Astrocyte (in vitro differentiated cells and primary cell): ENCODE data around the gene ERN1. TPM values are rescaled to one million over a fixed set of nuclear protein-coding genes. Genes with fewer than 3 reads are reported as not detected.

Experiments
- DNase-seq: peaks from one replicate; pipeline ENCODE4 v3.0.0-alpha.2; 2010; ENCODE audit warnings: low read depth
- FAIRE-seq: peaks from 2 replicates; lab custom pipeline; 2011; peaks lifted over from hg19 to GRCh38; lab: Jason Lieb, UNC
- H2AFZ ChIP-seq: 2 replicates; pipeline ENCODE4 v1.6.0; 2012; ENCODE audit warnings: low read depth, low read length, inconsistent platforms
- H3K27ac ChIP-seq: 2 replicates; pipeline ENCODE4 v1.5.1; 2011; ENCODE audit warnings: low read depth, low read length, inconsistent platforms
- H3K27me3 ChIP-seq: 2 replicates; pipeline ENCODE4 v1.6.0; 2011; ENCODE audit warnings: low read length, inconsistent platforms; ENCODE audit not compliant: insufficient read depth
- H3K36me3 ChIP-seq: 2 replicates; pipeline ENCODE4 v1.5.1; 2011; ENCODE audit warnings: low read length, inconsistent platforms; ENCODE audit not compliant: insufficient read depth
- H3K4me1 ChIP-seq: 2 replicates; pipeline ENCODE4 v1.5.1; 2011; ENCODE audit warnings: low read length, inconsistent platforms; ENCODE audit not compliant: insufficient read depth
- H3K4me2 ChIP-seq: 2 replicates; pipeline ENCODE4 v1.6.0; 2012; ENCODE audit warnings: low read length, inconsistent platforms
- H3K4me3 ChIP-seq: 2 replicates; pipeline ENCODE4 v1.5.1; 2011; ENCODE audit warnings: low read depth, mild to moderate bottlenecking, low read length, inconsistent platforms; ENCODE audit not compliant: insufficient read depth
- H3K79me2 ChIP-seq: 2 replicates; pipeline ENCODE4 v1.6.0; 2012; ENCODE audit warnings: mild to moderate bottlenecking, low read length, inconsistent platforms; ENCODE audit not compliant: insufficient read depth
- H3K9ac ChIP-seq: 2 replicates; pipeline ENCODE4 v1.6.0; 2012; ENCODE audit warnings: mild to moderate bottlenecking, low read length, inconsistent platforms
- H3K9me3 ChIP-seq: 2 replicates; pipeline ENCODE4 v1.5.1; 2012; ENCODE audit warnings: low read depth, mild to moderate bottlenecking, low read length, inconsistent platforms; ENCODE audit not compliant: insufficient read depth
- H4K20me1 ChIP-seq: 2 replicates; pipeline ENCODE4 v1.6.0; 2012; ENCODE audit warnings: low read length, inconsistent platforms; ENCODE audit not compliant: insufficient read depth
- H3K27ac Mint-ChIP-seq: one replicate; pipeline ENCODE4 v1.8.0; 2021; ENCODE audit warnings: mild to moderate bottlenecking, mixed read lengths; ENCODE audit not compliant: unreplicated experiment
- H3K27me3 Mint-ChIP-seq: one replicate; pipeline ENCODE4 v1.8.0; 2021; ENCODE audit warnings: low read depth, mixed read lengths; ENCODE audit not compliant: unreplicated experiment
- H3K36me3 Mint-ChIP-seq: one replicate; pipeline ENCODE4 v1.8.0; 2021; ENCODE audit warnings: low read depth, mixed read lengths; ENCODE audit not compliant: unreplicated experiment
- H3K4me1 Mint-ChIP-seq: one replicate; pipeline ENCODE4 v1.8.0; 2021; ENCODE audit warnings: low read depth, mixed read lengths; ENCODE audit not compliant: unreplicated experiment
- H3K4me3 Mint-ChIP-seq: one replicate; pipeline ENCODE4 v1.8.0; 2021; ENCODE audit warnings: mild to moderate bottlenecking, moderate library complexity, mixed read lengths; ENCODE audit not compliant: unreplicated experiment
- H3K9me3 Mint-ChIP-seq: one replicate; pipeline ENCODE4 v1.8.0; 2021; ENCODE audit warnings: mild to moderate bottlenecking, mixed read lengths; ENCODE audit not compliant: unreplicated experiment
- EZH2 ChIP-seq: IDR thresholded peaks from 2 replicates; pipeline ENCODE4 v1.6.1; 2012; ENCODE audit warnings: mild to moderate bottlenecking, low read length, inconsistent platforms; ENCODE audit not compliant: insufficient read depth
- total RNA-seq: library from RNA; stranded (reverse); gene quantifications from 2 replicates; pipeline ENCODE4 v1.2.1, GENCODE V29; 2021
- TF ChIP-seq, protein P1 (sequence below): IDR thresholded peaks from 2 replicates; pipeline ENCODE4 v1.5.1; 2011; ENCODE audit warnings: low read depth, mild to moderate bottlenecking, inconsistent platforms, low read length, moderate library complexity; ENCODE audit not compliant: insufficient read depth

ERN1 gene
- total RNA-seq, 1 donor from 2014 or later = 11.7 TPM

DNA sequence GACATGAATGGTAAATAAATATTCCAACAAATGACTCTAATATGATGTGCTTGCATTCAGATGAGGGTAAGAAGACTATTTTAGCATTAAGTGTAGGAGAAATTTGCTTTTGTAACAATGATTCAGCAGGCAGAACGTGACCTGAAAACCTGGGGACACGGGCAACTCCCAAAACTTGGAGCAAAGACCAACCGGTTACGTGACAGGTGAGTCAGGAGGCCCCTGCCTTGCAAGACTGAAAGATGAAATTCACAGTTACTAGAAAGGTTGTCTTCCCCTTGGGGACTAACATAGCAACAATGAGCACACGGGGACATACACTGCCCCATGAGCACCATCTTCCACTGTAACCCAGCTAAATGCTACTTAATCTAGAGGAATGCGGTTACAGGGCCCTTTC, 33.5 kb upstream of the ERN1 start:
- Mint-ChIP-seq H3K4me1 (peaks cover 15% of the 10 kb centered on the region), H3K27ac (no peak overlapping the region), H3K27me3 (no peaks in the 10 kb centered on the region), H3K36me3 (peaks cover 21% of the 10 kb centered on the region), H3K9me3 (no peaks in the 10 kb centered on the region), H3K4me3 (no peak overlapping the region)
- Histone ChIP-seq H3K4me3 (no peak overlapping the region), H3K36me3 (no peaks in the 10 kb centered on the region), H2AFZ (no peak overlapping the region), H3K9ac (no peak overlapping the region), H4K20me1 (no peaks in the 10 kb centered on the region), H3K4me2 (no peak overlapping the region), H3K9me3 (no peaks in the 10 kb centered on the region), H3K4me1 (no peaks in the 10 kb centered on the region), H3K79me2 (no peaks in the 10 kb centered on the region), H3K27me3 (no peaks in the 10 kb centered on the region), H3K27ac (no peak overlapping the region)
- FAIRE-seq (no peak), DNase-seq (no peak)
- TF ChIP-seq, protein P1, sequence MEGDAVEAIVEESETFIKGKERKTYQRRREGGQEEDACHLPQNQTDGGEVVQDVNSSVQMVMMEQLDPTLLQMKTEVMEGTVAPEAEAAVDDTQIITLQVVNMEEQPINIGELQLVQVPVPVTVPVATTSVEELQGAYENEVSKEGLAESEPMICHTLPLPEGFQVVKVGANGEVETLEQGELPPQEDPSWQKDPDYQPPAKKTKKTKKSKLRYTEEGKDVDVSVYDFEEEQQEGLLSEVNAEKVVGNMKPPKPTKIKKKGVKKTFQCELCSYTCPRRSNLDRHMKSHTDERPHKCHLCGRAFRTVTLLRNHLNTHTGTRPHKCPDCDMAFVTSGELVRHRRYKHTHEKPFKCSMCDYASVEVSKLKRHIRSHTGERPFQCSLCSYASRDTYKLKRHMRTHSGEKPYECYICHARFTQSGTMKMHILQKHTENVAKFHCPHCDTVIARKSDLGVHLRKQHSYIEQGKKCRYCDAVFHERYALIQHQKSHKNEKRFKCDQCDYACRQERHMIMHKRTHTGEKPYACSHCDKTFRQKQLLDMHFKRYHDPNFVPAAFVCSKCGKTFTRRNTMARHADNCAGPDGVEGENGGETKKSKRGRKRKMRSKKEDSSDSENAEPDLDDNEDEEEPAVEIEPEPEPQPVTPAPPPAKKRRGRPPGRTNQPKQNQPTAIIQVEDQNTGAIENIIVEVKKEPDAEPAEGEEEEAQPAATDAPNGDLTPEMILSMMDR = no peak
- no peak for TF ChIP-seq EZH2

GRCh38 chr17:64162554-64162953, 32.6 kb upstream of the ERN1 start:
- TF ChIP-seq EZH2 = no peak
- TF ChIP-seq, protein P1 = no peak
- Histone ChIP-seq H3K4me1 (no peaks in the 10 kb centered on the region), H3K9ac (no peak overlapping the region), H3K4me3 (no peak overlapping the region), H3K36me3 (no peaks in the 10 kb centered on the region), H3K9me3 (no peaks in the 10 kb centered on the region), H3K4me2 (no peak overlapping the region), H4K20me1 (no peaks in the 10 kb centered on the region), H3K27me3 (no peaks in the 10 kb centered on the region), H3K79me2 (no peaks in the 10 kb centered on the region), H2AFZ (no peak overlapping the region), H3K27ac (no peak overlapping the region)
- Mint-ChIP-seq H3K27ac (no peak overlapping the region), H3K36me3 (peaks cover 23% of the 10 kb centered on the region), H3K4me1 (peaks cover 15% of the 10 kb centered on the region), H3K4me3 (no peak overlapping the region), H3K27me3 (no peaks in the 10 kb centered on the region), H3K9me3 (no peaks in the 10 kb centered on the region)
- DNase-seq = no peak
- no peak for FAIRE-seq

GRCh38 chr17:64161380-64162176, 31.6 kb upstream of the ERN1 start:
- H3K4me3 Mint-ChIP-seq = no peak overlapping the region
- no peak overlapping the region for H2AFZ ChIP-seq
- H3K27me3 Mint-ChIP-seq = no peaks in the 10 kb centered on the region
- H3K79me2 ChIP-seq = no peaks in the 10 kb centered on the region
- H3K27ac Mint-ChIP-seq = no peak overlapping the region
- no peaks in the 10 kb centered on the region for H3K9me3 ChIP-seq
- H3K4me2 ChIP-seq = no peak overlapping the region
- H3K9ac ChIP-seq = no peak overlapping the region
- H3K27ac ChIP-seq = no peak overlapping the region
- DNase-seq (no peak), FAIRE-seq (no peak)
- peaks cover 15% of the 10 kb centered on the region for H3K4me1 Mint-ChIP-seq
- no peaks in the 10 kb centered on the region for H3K27me3 ChIP-seq
- H3K9me3 Mint-ChIP-seq = no peaks in the 10 kb centered on the region
- H4K20me1 ChIP-seq = no peaks in the 10 kb centered on the region
- H3K4me1 ChIP-seq = no peaks in the 10 kb centered on the region
- TF ChIP-seq EZH2 = no peak
- TF ChIP-seq, protein P1 = no peak
- no peaks in the 10 kb centered on the region for H3K36me3 ChIP-seq
- H3K4me3 ChIP-seq = no peak overlapping the region
- peaks cover 17% of the 10 kb centered on the region for H3K36me3 Mint-ChIP-seq
